NCI-H2081 (cell line): ENCODE results near the gene DENND4A.
"Not testable (repeated sequence)": the region's sequence is repeated elsewhere in the genome, so short reads cannot be mapped to it uniquely, and the experiment has no call there.

Experiments used
- DNase-seq, 2 experiments: peaks; one replicate each; lab custom pipeline; 2025; lab: John Stamatoyannopoulos, UW

DENND4A gene

DNA sequence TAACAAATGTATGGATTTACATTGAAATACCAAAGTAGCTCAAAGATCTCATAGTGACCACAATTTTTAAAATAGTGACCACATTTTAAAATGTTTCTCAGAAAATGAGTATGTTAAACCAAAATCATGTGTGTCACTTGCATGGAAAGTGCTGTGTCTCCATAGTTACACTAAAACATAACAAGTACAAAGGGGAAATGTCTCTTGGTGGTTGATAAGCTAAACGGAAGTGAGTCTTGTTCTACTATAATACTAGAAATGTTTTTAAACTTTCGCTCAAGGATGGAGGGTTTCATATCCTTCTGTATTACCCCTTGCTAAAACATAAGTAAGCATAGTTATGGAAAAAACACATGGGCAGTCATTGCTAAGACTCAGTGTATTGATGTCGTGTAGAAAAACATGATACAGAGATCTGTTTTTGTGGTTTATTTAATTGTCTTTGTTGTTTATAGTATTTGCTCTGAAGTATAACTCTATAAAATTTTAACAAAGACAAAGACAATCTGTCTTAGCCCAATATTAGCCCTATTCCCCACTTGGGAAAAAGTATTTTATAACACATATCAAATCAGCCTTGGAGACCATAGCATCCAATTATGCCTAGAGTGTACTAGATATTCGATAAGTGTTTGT, 27.0 kb upstream of the DENND4A start:
- DNase-seq: no peak

DNA sequence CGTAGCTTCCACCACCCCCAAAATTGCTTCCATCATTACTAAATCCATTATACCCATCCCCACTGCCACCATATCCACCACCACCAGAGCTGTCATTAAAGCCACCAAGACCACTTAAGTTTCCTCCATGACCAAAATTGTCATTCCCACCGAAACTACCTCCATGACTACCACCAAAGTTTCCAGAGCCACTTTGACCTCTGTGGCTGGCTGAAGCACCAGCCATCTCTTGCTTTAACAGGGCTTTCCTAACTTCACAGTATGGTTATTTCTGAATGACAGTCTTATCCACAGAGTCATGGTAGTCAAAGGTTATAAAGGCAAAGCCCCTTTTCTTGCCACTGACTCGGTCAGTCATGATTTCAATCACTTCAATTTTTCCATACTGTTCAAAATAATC, 24.3 kb upstream of the DENND4A start:
- no peak for DNase-seq

DNA sequence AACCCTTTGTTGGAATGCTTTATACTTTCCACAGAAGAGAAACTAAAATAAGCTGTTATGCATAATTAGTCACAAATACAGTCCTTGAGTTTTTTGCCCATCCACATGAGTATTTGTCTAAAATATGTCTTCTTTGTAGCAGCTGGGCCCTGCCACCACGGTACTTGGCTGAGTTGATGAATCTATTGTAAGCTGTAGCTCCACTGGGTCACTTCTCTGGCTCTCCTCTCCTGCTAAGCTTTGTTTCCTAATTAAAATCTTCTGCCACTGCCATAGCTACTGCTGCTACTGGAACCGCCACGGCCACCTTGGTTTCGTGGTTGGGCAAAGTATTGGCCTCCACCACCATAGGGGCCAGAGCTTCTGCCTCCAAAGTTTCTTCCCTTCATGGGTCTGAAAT, 23.9 kb upstream of the DENND4A start:
- not testable (repeated sequence) for DNase-seq

DNA sequence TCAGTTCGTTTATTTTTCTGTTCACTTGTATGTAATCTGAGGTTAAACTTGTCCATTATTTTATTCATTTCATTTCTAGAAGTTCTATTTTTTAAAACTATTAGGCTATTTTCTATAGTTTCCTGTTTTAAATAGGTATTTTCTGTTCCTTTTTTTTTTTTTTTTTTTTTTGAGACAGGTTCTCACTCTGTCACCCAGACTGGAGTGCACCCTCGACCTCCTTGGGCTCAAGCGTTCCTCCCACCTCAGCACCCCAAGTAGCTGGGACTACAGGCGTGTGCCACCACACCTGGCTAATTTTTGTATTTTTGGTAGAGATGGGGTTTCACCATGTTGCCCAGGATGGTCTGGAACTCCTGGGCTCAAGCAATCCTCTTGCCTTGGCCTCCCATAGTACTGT, 22.2 kb upstream of the DENND4A start:
- not testable (repeated sequence) for DNase-seq

DNA sequence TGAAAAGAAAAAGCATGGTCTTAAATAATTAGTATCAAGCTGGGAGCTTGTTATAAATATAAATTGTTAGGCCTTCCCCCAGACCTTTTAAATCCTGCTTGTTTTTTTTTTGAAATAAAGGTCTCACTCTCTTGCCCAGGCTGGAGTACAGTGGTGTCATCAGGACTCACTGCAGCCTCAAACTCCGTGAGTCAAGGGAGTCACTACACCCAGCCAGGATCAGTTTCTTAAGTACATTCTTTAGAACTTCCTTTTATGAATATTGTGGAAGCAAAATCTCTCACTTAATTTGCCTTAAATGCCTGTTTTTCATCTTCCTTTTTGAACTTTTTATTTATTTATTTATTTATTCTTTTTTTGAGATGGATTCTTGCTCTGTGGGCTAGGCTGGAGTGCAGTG, 20.8 kb upstream of the DENND4A start:
- DNase-seq: no peak

DNA sequence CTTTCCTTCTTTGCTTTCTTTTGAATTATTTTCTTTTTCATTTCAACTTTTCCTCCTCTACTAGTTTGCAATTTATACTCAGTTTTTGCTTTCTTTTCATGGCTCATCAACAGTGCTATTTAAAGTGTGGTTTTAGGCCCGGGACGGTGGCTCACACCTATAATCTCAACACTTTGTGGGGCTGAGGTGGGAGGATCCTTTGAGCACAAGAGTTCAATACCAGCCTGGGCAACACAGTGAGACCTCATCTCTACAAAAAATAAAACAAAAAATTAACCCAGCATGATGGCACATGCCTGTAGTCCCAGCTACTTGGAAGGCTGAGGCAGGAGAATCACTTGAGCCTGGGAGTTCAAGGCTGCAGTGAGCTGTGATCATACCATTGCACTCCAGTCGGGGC, 20.4 kb upstream of the DENND4A start:
- no peak for DNase-seq

DNA sequence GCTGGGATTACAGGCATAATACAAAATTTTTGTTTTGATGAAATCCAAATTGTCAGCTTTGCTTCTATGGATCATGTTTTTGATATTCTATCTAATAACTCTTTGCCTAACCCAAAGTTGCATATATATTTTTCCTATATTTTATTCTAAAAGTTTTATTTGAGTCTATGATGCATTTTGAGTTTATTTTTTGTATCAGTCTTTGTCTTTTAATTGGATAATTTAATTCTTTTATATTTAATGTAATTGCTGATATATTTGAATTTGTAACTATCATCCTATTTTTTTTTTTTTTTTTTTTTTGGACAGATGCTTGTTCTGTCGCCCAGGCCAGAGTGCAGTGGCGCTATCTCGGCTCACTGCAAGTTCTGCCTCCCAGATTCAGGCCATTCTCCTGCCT, 19.7 kb upstream of the DENND4A start:
- no peak for DNase-seq

DNA sequence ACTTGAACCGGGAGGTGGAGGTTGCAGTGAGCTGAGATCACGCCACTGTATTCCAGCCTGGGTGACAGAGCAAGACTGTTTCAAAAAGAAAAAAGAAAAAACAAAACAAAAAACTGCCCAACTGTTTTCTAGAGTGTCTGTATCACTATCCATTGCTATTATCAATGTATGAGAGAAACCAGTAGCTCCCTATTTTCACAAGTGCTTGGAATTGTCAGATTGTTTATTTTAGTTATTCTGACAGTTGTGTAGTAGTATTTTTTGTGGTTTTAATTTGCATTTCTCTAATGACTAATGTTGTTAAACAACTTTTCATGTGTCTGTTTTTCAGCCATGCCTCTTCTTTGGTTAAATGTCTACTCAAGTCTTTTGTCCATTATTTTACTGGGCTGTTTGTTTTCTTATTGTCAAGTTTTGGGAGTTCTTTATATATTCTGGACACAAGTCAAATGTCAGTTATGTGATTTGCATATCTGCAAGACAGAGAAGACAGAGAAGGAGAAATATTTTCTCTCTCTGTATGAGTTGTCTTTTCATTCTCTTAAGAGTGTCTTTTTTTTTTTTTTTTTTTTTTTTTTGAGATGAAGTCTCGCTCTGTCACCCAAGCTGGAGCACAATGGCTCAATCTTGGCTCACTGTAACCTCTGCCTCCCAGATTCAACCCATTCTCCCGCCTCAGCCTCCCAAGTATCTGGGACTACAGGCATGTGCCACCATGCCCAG, 19.1 kb upstream of the DENND4A start:
- DNase-seq: not testable (repeated sequence)

DNA sequence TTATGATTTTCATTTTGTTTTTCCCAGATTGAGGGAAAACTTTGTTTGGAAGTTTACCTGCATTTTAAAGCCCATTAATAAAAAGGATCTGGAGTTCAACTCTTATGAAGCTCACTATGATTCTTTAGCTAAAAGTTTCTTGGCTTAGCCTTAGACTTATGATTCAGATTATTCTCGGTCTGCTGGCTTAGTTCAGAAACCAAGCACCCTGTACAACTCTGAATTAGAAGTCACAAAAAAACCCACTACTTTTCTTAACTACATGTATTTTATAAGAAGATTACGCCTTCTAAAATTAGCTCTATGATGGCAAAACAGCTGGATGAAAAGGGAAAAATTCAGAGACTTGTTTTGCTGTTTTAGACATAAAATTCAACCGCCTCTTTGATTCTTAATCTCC, 14.3 kb upstream of the DENND4A start:
- no peak for DNase-seq

DNA sequence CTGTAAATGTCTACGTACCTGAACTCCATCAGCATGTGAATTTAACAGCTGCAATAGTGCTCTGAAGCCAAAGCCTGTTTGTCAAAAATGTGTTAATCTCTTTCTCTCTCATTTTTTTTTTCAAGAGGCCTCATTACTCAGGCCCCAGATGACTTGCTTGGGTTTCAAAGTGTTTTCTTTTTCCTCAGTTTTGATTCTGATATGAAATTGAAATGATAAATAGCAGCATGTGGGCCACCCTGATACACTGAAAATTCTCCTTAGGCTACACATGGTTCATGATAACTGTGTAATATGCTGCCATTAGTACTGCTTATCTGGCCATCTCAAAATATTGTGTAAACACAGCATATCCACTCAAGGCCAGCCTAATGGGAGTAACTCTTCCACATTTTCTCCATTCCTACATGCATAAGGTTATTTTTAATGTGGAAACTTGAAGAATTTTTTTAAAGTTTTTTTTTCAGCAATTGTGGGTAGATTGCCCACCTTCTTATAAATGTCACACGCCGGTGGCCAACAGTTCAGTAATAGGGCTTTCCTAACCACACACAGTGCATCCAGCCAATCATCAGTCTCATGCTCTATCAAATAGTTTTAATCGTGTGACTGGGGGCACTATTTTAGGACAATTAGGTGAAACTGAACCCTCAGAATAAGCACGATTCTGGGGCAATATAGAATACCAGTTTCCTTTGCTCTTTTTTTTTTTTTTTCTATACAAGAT, 13.1 kb upstream of the DENND4A start:
- no peak for DNase-seq

DNA sequence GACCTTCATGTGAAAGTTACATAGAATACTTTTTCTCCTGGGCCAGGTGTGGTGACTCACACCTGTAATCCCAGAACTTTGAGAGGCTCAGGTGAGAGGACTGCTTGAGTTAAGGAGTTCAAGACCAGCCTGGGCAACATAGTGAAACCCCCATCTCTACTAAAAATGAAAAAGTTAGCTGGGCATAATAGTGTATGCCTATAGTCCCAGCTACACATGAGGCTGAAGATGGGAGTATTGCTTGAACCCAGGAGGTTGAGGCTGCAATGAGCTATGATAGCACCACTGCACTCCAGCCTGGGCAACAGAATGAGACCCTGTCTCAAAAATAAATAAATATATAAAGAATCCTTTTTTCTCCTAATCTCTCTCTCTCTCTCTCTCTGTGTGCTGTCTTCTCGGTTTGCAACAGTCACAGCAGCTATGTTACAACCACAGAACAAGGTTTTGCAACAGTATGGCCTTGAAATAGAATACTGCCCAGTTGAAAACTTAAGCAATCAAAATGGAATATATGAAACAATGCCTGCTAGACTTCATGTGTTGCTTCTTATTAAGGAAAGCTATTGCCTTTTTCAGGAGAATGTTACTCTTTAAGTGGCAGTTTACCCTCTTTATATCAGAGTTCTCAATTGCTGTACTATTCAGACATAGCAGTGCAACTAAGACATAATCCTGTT, 12.3 kb upstream of the DENND4A start:
- DNase-seq: no peak

DNA sequence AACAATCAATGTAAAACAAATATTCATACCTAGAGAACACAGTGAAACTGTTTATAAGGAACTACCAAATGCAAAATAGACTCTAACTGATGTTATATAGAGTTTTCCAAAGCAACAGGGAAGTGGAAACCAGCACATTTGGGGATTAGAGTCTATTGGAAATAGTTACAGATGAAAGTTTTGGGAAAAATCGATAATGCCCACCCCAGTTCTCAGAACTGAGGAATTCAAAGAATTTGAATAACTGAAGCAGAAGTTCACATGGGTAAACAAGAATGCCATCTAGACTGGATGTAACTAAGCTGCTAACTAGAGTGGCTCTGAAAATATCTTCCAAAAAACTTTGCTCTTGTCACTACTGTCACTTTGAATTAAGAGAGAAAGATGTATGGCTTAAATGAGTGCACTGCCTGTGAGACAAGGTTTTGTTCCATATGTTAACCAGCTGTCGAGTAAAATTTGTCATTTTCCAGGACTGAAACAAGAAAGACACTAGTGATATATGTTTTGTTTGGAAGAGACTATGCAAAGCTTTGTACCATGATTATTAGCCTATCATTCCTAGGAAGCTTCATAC, 9.2 kb upstream of the DENND4A start:
- no peak for DNase-seq

DNA sequence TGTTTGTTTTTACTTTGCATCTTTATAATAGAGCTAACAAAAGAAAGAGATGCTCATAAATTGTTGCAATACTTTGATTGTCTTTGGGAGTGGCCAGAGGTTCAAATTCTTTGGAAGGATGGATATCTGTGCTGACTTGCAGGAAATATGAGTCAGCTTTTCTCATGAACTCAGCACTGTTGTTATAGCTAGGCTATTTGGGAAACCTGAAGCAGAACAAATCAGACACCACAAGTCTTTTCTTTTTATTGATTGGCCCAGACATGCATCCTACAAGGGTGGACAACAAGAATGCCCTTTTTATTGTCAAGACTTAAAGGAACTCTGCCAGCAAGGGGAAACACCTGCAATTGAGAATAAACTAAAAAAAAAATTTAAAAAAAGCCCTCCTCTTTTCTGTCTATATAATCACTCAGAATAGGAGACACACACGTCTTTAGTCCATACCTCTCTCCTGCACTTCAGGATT, 4.6 kb upstream of the DENND4A start:
- no peak for DNase-seq

DNA sequence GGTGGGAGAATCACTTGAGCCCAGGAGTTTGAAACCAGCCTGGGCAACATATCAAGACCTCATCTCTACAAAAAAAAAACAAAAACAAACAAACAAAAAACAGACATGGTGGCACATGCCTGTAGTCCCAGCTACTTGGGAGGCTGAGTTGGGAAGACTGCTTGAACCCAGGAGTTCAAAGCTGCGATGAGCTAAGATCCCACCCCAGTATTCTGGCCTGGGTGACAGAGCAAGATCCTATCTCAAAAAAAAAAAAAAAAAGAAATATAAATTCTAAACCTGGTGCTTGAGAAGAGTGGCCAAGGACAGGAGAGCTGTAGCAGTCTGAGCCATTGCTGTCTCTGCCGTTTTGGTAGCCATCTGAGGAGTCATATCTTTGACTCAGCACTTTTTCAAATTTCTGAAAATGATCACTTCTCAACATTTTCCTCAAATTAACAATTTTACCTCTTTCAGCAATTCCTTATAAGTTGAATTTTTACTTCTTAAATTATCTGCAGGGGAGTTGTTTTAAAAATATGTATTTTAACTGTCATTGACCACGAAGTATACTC, 3.6 kb upstream of the DENND4A start:
- DNase-seq: no peak

DNA sequence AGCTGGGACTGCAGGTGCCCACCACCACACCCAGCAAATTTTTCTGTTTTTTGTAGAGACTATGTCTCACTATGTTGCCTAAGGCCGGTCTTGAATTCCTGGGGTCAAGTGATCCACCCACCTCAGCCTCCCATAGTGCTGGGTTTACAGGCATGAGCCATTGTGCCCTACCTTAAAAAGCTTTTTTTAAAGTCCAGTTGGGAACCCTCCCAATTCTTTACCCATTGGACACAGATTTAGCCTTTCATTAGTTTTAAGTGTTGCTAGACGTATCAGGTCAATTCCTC, 1.7 kb upstream of the DENND4A start:
- no peak for DNase-seq

DNA sequence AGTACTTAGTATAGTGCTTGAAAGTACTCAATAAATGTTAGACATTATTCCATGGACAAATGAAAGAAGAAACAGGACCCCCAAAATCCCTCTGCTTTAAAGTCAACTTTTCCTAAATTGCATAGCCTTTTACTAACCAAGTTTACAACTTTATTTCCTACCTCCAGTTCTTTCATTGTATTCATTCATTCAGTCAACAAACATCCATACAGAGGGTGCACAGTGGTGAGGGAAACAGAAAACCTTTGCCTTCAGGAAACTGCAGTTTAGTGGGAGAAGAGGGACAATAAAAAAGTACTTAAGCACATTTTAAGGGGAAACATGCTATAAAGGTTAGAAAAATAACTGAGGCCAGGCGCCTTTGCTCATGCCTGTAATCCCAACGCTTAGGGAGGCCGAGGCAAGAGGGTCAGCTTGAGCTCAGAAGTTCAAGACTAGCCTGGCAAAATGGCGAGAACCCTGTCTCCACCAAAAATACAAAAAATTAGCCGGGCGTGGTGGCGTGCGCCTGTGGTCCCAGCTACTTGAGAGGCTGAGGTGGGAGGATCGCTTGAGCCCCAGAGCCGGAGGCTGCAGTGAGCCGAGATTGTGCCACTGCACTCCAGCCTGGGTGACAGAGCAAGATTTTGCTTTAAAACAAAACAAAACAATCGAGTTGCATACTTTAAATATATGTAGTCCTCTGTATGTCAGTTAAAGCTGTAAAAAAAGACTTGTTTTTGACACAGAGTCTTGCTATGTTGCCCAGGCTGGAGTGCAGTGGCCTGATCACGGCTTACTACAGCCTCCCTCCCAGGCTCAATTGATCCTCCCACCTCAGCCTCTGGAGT, 1.1 kb upstream of the DENND4A start:
- DNase-seq: no peak

DNA sequence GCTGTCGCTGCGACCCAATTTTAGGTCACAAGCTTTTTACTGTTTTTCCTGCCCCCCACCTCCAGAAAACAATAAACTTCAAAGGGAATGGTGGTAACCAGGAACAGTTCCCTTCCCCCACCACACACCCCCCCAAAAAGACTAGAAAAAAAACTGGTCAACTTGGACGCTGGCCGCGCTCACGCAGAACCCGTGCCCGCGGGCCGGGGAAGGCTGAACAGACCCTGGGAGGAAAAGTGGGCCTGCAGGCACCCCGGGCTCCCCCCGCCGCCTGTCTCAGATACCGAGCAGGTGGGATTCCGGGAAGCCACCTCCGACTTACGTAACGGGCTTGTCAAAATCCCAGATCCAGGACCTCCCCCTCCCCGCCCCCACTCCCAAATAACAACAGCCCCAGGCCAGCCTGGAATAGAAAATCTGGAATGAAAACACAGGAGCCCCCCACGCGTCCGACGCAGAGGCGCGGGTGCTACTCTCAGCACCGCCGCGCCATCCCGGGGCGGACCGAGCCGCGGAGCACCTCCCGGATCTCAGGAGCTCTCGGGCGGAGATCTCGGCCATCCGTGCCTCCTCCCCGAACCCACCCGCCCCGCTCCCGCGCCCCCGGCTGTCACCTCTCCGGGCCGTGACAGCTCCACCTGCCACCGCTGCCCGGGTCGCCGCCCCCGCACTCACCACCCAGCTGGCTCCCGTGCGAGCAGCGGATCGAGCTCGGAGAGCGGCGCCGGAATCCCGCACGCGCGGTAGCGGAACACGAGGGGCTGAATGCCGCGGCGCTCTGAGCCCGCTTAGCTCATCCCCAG, 557 bp downstream of the DENND4A start:
- DNase-seq: peak; percentile 56 to 70

DNA sequence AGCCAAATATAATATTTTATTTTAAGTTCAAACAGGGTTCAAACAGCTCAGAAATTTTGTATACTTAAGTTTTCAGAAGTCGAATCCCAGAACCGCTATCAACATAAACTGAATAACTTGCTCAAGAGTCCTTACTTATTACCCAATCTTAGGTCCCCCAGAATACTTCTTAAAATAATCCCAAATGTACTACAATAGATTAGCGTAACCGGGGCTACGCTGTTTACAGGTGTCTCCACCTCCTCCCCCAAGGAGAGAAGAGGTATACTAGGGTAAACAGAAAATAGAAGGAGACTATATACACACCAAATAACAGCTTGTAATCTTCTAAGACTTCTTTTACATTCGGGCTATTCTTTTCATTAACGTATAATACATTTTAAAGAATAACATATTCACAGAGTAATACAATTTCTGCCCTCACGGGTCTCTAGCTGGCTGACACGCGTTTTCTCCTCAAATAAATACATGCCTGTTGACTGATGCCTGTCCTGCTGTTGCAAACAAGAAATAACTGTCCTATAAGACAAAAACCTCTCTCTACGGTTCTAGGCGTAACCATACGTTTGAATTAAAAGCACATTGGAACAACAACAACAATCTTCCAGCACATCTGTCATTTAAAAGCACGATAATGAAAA, 1.3 kb downstream of the DENND4A start:
- DNase-seq: no peak

DNA sequence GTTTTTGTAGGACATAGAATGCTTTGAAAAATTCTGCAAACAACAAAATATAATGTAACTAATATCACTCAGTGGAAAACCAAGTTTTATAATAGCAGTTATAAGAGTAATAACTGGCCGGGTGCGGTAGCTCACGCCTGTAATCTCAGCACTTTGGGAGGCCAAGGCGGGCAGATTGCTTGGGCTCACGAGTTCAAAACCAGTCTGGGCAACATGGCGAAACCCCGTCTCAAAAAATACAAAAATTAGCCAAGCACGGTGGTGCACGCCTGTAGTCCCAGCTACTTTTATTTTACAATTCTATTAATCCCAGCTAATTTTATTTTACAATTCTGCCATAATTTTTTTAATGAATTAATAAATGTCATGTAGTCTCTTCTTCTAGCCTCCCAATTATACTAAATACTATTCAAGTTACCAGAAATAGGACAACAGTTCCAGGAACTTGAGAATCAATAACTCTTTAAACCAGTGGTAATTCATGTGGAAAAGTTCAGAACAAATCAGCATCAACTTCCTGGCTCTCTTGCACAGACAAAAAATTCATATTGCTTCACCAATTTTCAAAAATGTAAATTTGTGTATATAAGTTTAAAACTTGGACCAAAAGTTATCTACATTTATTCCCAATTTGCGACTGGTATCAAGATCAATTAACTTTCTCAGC, 2.2 kb downstream of the DENND4A start:
- DNase-seq: no peak
